Stimulated activated CD8-positive, alpha-beta memory T cell treated with anti-CD3 and anti-CD28 coated beads, Interleukin-12 subunit alpha, Interleukin-12 subunit beta, amount 100 ng/mL, for 1 hour (primary cell): Measurements from ENCODE around the gene PCARE.
A peak's percentile ranks its signal among the peaks of the same experiment; 100 is the strongest.

Experiments used
- DNase-seq: peaks from one replicate; pipeline ENCODE4 v3.0.0-alpha.2; 2020; ENCODE audit warnings: low read depth

The PCARE gene

DNA sequence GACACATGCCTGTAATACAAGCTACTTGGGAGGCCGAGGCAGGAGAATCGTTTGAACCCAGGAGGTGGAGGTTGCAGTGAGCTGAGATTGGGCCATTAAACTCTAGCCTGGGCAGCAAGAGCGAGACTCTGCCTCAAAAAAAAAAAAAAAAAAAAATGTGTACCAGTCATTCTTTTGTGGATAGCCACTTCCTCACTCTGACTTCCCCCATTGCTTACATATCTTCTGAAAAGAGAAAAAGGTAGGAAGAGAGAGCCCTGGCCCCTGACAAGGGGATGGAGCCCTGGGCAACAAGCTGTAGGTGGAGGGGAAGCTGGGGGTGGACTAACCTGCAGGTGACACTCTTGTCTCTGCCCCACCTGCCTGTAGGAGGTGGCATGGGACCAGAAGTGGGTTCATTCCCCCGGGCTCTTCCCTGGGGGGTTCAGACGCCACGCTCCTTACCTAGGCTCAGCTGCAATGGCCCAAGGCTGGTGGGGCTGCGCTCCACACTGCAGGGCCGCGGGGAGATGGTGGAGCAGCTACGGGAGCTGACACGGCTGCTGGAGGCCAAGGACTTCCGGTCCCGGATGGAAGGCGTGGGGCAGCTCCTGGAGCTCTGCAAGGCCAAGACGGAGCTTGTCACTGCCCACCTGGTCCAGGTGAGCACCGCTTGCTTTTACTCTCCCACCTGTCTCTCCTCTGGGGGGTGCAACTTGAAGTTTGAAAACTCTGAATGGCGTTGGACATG, 39.1 kb downstream of the PCARE start:
- no peak for DNase-seq

DNA sequence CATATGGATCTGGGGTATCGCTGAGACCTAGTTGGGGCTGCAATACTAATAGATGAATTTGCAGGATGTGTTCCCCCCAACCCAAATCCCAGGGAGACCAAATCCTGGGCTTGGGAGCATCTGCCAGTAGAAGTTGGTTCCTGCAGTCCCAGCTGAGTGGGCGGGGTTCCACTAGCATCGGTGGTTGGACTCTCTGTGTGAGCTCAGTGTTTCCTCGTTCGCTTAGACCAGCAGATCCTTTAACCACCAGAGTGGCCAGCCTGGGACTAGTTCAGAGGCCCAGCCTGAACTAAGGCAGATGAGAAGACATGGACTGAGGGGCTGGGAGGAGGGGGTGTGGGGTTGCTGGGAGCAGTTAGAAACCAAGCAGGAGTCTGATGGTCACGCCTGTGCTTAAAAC, 40.7 kb downstream of the PCARE start:
- no peak for DNase-seq

DNA sequence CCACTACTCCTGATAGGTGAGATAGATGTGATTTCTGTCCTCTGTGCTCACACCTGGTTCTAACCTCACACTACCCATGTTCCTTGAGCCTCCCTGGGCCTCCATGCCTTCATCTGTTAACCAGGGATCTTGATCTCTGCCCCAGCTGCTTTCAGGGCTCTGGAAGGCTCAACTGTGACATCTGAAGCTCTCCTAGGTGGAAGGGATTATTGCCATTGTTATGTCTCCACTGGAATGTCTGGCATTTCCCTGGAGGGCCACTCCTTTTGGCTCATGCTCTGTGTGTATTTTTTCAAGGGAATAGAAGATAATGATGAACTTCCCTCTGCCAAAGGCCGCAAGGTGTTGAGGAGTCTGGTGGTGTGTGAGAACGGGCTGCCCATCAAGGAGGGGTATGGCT, 41.2 kb downstream of the PCARE start:
- no peak for DNase-seq

DNA sequence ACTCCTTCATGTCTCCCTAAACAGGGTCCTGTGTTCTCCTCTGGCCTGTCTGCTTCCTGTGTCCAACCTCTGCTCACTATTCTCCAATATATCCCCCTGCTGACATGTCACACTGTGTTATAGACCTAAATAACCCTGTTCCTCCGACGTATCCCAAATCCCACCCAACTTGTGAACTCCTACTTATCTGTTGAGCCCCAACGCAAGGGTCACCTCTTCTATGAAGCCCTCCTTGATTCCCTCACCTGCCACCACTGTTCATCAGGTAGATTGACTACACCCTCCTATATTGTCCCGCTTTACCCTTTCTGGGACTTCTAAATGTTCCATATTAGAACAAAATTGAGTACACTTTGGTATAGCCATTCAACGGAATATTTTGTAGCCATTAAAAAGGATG, 42.1 kb downstream of the PCARE start:
- no peak for DNase-seq

DNA sequence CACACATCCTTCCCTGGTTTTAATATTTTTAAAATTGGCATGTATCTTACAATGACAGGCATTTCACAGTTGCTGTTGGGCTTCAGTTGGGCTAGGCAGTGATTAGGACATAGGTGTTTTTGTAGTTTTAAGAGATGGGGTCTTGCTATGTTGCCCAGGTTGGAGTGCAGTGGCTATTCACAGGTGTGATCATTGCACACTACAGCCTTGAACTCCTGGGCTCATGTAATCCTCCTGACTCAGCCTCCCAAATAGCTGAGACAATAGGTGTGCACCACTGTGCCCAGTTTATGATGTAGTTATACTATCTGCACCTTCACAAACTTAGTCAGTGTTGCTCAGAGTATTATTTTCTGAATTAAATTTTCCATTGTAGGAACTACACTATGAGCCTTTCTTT, 43.3 kb downstream of the PCARE start:
- no peak for DNase-seq

DNA sequence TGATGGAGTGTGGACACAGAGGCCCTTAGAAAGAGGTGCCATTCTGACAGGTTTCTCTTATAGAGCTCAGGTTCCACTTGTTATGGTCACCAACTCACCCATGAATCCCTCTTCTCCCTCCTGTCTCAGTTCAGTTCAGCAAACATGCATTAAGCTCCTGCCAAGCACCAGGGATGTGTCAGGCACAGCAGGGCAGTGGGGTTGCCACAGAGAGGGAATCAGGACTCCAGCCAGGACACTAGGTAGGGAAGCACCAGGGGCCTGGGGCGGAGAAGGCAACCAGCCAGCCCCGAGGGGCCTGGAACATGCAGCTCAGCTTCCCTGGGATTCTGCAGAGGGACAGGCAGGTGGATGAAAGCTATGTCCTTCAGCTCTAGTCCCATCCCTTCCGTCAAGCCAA, 48.6 kb downstream of the PCARE start:
- DNase-seq, result no peak

DNA sequence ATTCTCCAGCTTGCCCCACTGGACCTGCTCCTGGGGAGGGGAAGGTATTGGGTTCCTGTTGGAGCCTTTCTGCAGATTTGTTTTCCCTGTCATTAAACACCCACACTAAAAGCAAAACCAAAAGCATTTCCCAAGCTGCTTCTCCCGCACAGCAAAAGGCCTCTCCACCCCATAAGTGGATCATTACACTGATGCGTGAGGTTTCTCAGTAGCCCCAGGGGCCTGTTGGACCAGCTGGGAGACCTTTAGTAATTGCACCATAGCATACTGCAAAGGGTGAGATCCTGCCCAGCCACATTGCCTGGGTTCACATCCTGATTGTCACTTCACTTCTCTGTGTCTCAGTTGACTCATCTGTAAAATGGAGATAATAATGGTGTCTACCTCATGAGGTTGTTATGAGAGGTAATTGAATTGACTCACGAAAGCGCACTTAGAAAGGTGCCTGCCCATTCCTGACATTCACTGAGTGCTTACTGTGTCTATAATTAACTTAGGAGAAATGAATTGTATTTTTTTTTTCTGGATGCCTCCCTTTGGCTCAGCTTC, 49.4 kb downstream of the PCARE start:
- no peak for DNase-seq

DNA sequence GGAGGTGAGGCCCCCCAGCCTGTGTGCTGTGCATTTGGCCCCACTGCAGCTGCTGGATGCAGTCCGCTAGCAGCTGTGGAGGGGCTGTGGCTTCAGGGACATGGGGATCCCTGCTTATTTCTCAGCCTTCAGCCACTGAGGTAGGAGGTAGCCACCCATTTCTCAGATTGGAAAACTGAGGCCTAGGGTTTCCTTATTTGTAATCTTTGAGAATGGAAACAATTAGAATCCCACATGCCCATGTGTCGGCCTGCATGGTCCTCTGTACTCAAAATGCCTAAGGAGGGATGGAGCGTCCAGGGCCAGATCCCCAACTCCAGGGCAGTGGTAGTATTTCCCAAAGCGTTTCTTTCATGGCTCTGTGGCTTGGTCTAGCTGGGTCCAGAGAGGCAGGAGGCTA, 51.1 kb downstream of the PCARE start:
- DNase-seq, result no peak

DNA sequence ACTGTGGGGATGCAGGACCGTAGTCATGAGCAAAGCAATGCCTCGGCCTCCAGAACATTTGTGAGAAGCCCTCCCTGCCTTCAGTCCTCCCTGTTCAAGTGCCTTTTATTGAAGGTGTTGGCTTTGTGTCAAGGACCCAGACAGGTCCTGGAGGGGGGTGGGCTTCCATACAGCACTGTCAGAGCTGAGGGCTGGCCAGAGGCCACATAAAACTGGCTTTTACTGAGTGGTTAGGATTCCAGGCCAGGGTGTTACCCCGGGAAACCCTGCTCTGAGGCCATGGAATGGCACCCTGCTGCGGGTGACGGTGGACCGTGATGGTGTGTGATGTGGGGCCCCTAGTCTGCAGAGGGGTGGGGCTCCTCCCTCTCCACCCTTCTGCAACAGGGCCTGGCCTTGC, 51.6 kb downstream of the PCARE start:
- DNase-seq, result no peak

DNA sequence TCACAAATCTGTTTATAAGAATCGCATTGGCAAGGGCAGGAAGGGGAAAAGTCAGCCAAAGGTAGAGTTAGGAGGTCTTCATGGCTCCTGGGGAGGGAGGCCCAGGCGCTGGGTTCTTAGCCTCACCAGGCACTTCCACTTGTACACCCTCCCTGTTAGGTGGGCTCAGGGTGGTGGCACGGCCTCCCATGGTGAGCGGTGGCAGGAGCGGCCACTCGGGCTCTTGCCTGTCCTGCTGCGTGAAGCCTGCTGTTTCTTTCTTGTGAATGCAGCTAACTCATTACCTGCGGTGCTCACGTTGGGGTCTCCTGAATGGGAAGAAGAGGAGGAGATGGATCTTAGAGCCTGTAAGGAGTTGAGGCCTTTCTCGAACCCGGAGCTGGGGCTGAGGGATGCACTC, 52.4 kb downstream of the PCARE start:
- DNase-seq, result no peak

DNA sequence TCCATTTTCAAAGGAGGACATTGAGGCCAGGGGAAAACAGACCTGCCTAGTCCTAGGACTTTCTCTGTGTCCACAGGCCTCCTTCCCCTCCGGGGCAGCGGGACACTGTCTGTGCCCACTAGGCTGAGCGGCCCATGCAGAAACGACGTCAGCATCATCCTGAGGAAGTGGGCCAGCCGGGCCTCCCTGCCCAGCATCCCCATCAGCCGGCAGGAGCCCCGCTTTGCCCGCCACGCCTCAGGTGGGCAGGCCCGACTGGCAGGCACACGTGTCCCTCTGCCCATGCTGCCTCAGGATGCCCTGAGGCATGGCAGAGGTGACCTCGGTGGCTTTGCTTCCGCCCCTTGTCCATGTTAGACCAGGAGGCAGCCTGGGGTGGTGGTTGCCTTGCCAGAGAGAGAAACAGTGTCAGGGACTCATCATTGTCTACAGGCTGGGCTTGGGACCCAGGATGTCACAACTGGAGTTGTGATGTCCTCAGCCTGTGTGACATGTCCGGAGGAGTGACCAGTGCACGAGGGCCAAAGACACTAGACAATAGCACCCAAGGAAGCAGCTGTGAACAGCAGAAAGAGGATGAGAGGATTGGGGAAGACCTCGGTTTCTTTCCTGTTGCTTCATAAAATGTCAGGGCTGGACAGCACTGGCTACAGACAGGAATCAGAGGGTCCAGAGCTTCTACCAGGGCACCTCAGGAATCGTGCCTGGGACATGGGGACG, 56.4 kb downstream of the PCARE start:
- DNase-seq, result no peak

DNA sequence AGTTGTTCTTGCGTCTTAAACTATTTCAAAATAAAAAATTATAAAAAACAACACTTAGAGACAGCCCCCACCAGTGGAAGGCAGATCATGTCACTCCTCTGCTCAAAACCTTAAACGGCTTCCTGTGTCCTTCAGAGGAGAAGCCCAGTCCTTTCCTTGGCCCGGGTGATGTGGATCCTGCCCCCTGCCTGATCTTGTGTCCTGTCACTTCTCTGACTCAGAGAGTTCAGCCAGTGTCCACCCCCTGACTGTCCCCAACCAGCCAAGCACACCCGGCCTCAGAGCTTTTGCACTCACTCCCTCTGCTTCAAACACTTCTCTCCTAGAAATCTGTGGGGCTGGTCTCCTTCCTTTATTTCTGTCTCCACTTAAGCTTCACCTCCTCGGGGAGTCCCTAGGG, 57.8 kb downstream of the PCARE start:
- DNase-seq, result no peak

DNA sequence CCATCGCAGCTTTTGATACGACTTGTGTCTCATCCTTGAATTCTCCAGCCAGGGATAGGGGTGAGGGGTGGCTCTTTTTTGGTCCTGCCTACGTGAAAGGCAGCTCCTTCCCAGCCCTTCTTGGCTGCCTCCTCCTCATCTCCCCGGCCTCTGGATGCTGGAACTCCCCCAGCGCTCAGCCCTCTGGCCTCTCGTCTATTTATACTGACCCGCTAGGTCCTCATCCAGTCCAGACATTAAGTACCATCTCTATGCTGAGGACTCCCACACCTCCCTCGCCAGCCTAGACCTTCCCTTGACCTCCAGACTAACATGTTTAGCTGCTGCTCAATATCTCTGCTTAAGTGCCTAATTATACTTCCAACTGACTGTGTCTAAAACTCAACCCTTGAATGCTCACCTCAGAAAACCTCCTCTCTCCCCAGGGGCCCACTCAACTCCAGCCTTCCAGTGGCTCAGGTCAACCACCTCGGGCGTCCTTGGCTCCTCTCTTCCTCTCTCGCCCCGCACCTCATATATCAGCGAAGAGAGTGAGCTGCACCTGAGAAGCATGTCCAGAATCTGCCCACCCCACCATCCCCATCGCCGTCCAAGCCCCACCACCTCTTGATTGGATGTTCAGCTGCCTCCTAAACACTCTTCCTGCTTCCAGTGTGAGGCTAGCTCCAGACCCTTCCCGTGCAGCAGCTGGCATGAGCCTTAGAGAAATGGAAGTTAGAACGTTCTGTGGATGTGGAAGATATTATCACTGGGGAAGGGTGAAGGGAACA, 58.4 kb downstream of the PCARE start:
- no peak for DNase-seq

DNA sequence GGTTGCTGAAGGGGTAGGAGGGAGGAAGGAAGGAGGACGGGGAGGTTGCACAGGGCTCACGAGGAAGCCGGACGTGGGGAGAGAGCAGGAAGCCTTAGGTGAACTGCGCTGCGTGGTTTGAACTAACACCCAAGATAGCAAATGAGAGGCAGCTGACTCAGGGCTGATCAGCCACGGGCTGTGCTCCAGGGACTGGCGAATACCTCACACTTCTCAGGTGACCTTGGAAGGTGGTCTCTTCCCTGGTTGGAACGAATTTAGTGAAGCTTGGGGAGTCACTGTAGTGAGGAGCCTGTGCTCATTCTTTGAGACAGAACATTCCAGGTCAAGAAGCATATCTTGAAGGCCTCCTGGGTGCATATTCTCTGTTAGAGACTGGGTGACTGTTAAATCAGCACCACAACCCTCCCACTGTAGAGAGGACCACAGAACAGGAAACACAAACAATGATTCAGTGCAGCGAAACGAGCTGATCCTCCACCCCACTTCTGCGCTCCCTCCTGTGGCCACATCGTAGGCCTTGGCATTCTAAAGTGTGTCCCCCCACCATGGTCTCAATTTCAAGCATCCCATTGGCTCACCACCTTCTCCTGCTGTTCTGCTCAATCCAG, 59.4 kb downstream of the PCARE start:
- DNase-seq, result peak; percentile 51

DNA sequence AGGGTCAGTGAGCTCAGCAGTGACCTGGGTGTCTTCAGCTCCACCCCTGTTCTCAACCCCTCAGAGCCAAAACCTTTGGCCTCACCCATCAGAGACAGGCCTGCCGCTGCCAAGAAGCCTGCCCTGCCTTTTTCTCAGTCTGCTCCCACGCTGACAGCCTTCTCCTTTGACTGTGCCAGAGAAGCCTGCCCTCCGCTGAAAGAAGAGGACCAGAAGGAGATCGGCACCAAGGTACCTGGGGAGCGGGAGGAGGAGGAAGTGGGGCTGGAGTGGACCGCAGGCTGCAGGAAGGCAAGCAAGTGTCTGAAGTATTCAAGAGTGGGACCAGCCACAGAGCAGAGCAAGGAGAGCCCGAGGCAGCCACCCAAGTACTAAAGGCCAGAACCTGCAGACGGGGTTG, 60.0 kb downstream of the PCARE start:
- no peak for DNase-seq

DNA sequence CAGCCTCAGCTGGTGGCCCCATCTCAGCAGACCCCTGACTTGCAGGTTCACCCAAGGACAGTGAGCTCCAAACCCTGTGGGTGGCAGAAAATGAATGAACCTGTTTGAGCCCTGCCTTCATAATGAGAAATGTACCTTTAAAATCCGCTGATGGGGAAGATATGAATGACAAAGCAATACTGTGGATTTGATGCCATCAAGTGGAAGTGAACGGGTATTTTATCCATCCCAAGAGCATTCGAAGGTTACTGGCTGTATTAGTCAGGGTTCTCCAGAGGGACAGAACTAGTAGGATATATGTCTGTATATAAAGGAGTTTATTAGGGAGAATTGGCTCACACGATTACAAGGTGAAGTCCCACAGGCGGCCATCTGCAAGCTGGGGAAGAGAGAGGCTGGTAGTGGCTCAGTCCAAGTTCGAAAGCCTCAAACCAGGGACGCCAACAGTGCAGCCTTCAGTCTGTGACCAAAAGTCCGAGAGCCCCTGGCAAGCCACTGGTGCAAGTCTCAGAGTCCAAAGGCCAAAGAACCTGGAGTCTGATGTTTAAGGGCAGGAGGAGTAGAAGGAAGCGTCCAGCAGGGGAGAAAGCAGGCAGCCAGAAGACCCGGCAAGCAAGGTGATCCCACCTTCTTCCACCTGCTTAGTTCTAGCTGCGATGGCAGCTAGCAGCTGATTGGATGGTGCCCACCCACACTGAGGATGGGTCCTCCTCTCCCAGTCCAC, 61.1 kb downstream of the PCARE start:
- DNase-seq, result no peak

DNA sequence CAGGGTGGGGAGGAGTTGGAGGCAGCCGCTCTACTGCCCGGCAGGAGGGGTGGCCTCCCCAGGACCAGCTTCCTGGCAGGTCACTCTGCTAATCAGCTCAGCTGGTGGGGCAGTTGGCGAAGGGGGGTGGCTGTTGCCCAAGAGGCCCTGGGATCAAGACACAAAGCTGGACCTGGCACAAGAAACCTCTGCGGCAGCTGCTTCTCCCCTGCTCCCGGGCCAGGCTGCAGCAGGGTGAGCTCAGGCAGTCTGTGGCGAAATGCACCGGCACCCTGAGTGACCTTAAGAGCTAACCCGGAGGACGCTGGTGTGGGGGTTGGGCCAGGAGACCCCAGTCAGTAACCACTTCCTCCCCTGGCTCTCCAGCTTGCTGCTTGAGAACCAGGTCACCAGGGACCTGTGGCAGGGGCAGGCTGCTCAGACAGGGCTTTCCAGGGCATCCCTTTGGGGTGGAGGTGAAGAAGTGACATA, 62.1 kb downstream of the PCARE start:
- no peak for DNase-seq
